Measurements from ENCODE around the gene LPXN.
A peak's percentile ranks its signal among the peaks of the same experiment; 100 is the strongest.

DNA sequence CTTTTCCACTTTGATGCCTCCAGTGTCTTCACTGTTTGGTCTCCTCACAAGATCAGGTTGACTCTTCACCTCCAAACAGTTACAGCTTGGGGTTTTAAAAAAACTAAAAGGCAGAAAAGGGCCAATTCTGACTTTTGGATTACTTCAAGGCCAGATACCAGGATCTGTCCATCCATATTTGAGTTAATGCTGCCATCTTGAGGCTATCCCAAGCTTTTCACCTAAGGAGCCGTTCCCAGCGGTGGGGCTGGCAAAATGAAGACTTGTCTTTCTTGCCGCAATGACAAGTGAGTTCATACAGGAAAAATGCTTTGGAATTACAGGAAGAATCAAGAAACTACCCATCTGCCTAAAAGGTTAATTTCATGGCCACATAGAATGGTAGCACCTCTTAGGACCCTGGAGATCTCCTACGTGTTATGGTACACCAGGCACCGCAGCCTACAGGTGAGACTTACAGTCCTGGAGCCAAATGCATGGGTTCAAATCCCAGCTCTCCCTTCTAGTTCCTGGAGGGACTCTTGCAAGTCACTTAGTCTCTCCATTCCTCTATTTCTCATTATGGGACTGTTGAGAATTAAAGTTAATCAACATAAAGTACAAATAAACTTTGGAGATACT lies 61.8 kb downstream of the LPXN start:
- TF ChIP-seq, protein P1, sequence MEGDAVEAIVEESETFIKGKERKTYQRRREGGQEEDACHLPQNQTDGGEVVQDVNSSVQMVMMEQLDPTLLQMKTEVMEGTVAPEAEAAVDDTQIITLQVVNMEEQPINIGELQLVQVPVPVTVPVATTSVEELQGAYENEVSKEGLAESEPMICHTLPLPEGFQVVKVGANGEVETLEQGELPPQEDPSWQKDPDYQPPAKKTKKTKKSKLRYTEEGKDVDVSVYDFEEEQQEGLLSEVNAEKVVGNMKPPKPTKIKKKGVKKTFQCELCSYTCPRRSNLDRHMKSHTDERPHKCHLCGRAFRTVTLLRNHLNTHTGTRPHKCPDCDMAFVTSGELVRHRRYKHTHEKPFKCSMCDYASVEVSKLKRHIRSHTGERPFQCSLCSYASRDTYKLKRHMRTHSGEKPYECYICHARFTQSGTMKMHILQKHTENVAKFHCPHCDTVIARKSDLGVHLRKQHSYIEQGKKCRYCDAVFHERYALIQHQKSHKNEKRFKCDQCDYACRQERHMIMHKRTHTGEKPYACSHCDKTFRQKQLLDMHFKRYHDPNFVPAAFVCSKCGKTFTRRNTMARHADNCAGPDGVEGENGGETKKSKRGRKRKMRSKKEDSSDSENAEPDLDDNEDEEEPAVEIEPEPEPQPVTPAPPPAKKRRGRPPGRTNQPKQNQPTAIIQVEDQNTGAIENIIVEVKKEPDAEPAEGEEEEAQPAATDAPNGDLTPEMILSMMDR (IDR thresholded peaks at IDR 0.05 in 8 of 11, conservative IDR thresholded peaks at IDR 0.05 in 3 of 11) = peak in 8 of 11 experiments; percentile 37 to 62 (median 44)
- TF ChIP-seq POLR2AphosphoS5 (IDR thresholded peaks at IDR 0.05) = no peak

Data from spleen (tissue), 7 donors.